Hepatocyte (in vitro differentiated cells): ENCODE measurements around the gene NUBP2. TPM values are rescaled to one million over a fixed set of nuclear protein-coding genes. Genes with fewer than 3 reads are reported as not detected.

ENCODE experiments used
- DNase-seq: peaks from one replicate; pipeline ENCODE4 v3.0.0-alpha.2; 2016; ENCODE audit warnings: low spot score
- H2AFZ ChIP-seq: fragments of 200-600 bp; sonication (generic); 2 replicates; pipeline ENCODE4 v1.6.0; 2016; ENCODE audit warnings: antibody characterized with exemption, mild to moderate bottlenecking
- H3K27ac ChIP-seq: fragments of 200-600 bp; sonication (generic); 2 replicates; pipeline ENCODE4 v1.5.1; 2016; ENCODE audit warnings: mild to moderate bottlenecking
- H3K27me3 ChIP-seq: fragments of 200-600 bp; sonication (generic); 2 replicates; pipeline ENCODE4 v1.6.1; 2016
- H3K36me3 ChIP-seq: fragments of 200-600 bp; sonication (generic); replicated peaks from 2 replicates; pipeline ENCODE4 v1.5.1; 2016; ENCODE audit warnings: low read depth; ENCODE audit not compliant: insufficient read depth
- H3K4me1 ChIP-seq: fragments of 200-600 bp; sonication (generic); 2 replicates; pipeline ENCODE4 v1.5.1; 2016; ENCODE audit warnings: mild to moderate bottlenecking, moderate library complexity; ENCODE audit not compliant: insufficient read depth
- H3K4me2 ChIP-seq: fragments of 200-600 bp; sonication (generic); 2 replicates; pipeline ENCODE4 v1.6.0; 2016
- H3K4me3 ChIP-seq: fragments of 200-600 bp; sonication (generic); 2 replicates; pipeline ENCODE4 v1.5.1; 2016; ENCODE audit warnings: mild to moderate bottlenecking
- H3K79me2 ChIP-seq: fragments of 200-600 bp; sonication (generic); 2 replicates; pipeline ENCODE4 v1.6.0; 2017; ENCODE audit warnings: mild to moderate bottlenecking
- H3K9me2 ChIP-seq: fragments of 200-600 bp; sonication (generic); replicated peaks from 2 replicates; pipeline ENCODE4 v1.6.0; 2017; ENCODE audit warnings: mild to moderate bottlenecking; ENCODE audit not compliant: insufficient read depth
- H3K9me3 ChIP-seq: fragments of 200-600 bp; sonication (generic); 2 replicates; pipeline ENCODE4 v1.5.1; 2016; ENCODE audit warnings: low read depth, mild to moderate bottlenecking
- H4K20me1 ChIP-seq: fragments of 200-600 bp; sonication (generic); 2 replicates; pipeline ENCODE4 v1.6.0; 2016; ENCODE audit warnings: mild to moderate bottlenecking; ENCODE audit not compliant: insufficient read depth, poor library complexity, severe bottlenecking
- EZH2 ChIP-seq: fragments of 200-600 bp; sonication (generic); IDR thresholded peaks from 2 replicates; pipeline ENCODE4 v1.6.1; 2016; ENCODE audit warnings: antibody characterized with exemption, mild to moderate bottlenecking, borderline replicate concordance
- EZH2phosphoT487 ChIP-seq: fragments of 200-600 bp; sonication (generic); IDR thresholded peaks from one replicate; pipeline ENCODE4 v1.6.1; 2018; ENCODE audit warnings: antibody characterized with exemption, mild to moderate bottlenecking, low read depth, moderate library complexity; ENCODE audit not compliant: unreplicated experiment, severe bottlenecking
- WGBS: methylation state at CpG from one replicate; pipeline ENCODE4 v1.1.6; 2016; ENCODE audit warnings: low lambda C conversion rate; ENCODE audit errors: missing lambda C conversion rate; 5-methylcytosine and 5-hydroxymethylcytosine counted together
- polyA plus RNA-seq: library from polyadenylated mRNA; unstranded; fragments of >200 nt; fragmentation: Nextera tagmentation; extraction: Ambion mirVana; gene quantifications from 2 replicates; pipeline ENCODE4 v1.2.1, GENCODE V29; 2016
- total RNA-seq: library from RNA; depleted of rRNA; stranded (reverse); fragments of >200 nt; gene quantifications from 2 replicates; pipeline ENCODE4 v1.2.3, GENCODE V29; 2014
- TF ChIP-seq, protein P1 (sequence below): fragments of 200-600 bp; sonication (generic); IDR thresholded peaks from 2 replicates; pipeline ENCODE4 v1.5.1; 2016; ENCODE audit warnings: antibody characterized with exemption, mild to moderate bottlenecking; ENCODE audit not compliant: poor library complexity

NUBP2 gene
- total and polyA plus RNA-seq, 2 experiments from 2014 or later: 85.4 to 101 TPM

GRCh38 chr16:1775846-1776671 lies 6.7 kb upstream of the NUBP2 start:
- Histone ChIP-seq H3K4me3 (no peak overlapping the region), H3K9me2 (no peaks in the 10 kb centered on the region), H3K4me1 (peaks cover 20% of the 10 kb centered on the region), H3K79me2 (peaks cover 42% of the 10 kb centered on the region), H3K36me3 (no peaks in the 10 kb centered on the region), H3K9me3 (no peaks in the 10 kb centered on the region), H3K27me3 (no peaks in the 10 kb centered on the region), H2AFZ (no peak overlapping the region), H4K20me1 (peaks cover 20% of the 10 kb centered on the region), H3K27ac (no peak overlapping the region), H3K4me2 (no peak overlapping the region)
- TF ChIP-seq, protein P1, sequence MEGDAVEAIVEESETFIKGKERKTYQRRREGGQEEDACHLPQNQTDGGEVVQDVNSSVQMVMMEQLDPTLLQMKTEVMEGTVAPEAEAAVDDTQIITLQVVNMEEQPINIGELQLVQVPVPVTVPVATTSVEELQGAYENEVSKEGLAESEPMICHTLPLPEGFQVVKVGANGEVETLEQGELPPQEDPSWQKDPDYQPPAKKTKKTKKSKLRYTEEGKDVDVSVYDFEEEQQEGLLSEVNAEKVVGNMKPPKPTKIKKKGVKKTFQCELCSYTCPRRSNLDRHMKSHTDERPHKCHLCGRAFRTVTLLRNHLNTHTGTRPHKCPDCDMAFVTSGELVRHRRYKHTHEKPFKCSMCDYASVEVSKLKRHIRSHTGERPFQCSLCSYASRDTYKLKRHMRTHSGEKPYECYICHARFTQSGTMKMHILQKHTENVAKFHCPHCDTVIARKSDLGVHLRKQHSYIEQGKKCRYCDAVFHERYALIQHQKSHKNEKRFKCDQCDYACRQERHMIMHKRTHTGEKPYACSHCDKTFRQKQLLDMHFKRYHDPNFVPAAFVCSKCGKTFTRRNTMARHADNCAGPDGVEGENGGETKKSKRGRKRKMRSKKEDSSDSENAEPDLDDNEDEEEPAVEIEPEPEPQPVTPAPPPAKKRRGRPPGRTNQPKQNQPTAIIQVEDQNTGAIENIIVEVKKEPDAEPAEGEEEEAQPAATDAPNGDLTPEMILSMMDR: no peak
- TF ChIP-seq EZH2 (no peak), EZH2phosphoT487 (no peak)
- DNase-seq: no peak
- WGBS: 92% methylated on average over 24 of the region's 28 CpGs

- H3K27ac ChIP-seq: no peak overlapping the region
- DNase-seq: no peak
- H3K4me2 ChIP-seq: no peak overlapping the region
- no peaks in the 10 kb centered on the region for H3K9me3 ChIP-seq
- peaks cover 24% of the 10 kb centered on the region for H4K20me1 ChIP-seq
- no peak overlapping the region for H3K4me3 ChIP-seq
- H2AFZ ChIP-seq: no peak overlapping the region
- WGBS: 95% methylated on average over 13 of the region's 13 CpGs
- no peaks in the 10 kb centered on the region for H3K36me3 ChIP-seq
- peaks cover 47% of the 10 kb centered on the region for H3K79me2 ChIP-seq
- no peaks in the 10 kb centered on the region for H3K9me2 ChIP-seq
- H3K27me3 ChIP-seq: no peaks in the 10 kb centered on the region
- peaks cover 24% of the 10 kb centered on the region for H3K4me1 ChIP-seq
- no peak for TF ChIP-seq EZH2
- TF ChIP-seq EZH2phosphoT487: no peak
- TF ChIP-seq, protein P1: no peak
Measured at GRCh38 chr16:1776672-1776955, 6.1 kb upstream of the NUBP2 start.

- H3K36me3 ChIP-seq: no peaks in the 10 kb centered on the region
- no peak for DNase-seq
- no peak overlapping the region for H2AFZ ChIP-seq
- no peaks in the 10 kb centered on the region for H3K27me3 ChIP-seq
- peaks cover 24% of the 10 kb centered on the region for H4K20me1 ChIP-seq
- H3K4me3 ChIP-seq: no peak overlapping the region
- H3K9me2 ChIP-seq: no peaks in the 10 kb centered on the region
- no peaks in the 10 kb centered on the region for H3K9me3 ChIP-seq
- H3K4me1 ChIP-seq: peaks cover 20% of the 10 kb centered on the region
- no peak overlapping the region for H3K4me2 ChIP-seq
- no peak overlapping the region for H3K27ac ChIP-seq
- peaks cover 47% of the 10 kb centered on the region for H3K79me2 ChIP-seq
- WGBS: 96% methylated on average over 22 of the region's 22 CpGs
- TF ChIP-seq, protein P1: no peak
Measured at GRCh38 chr16:1776991-1777374, 5.8 kb upstream of the NUBP2 start.
